SK-N-SH (cell line): Measurements from ENCODE around the gene CSNK1D. TPM values are rescaled to one million over a fixed set of nuclear protein-coding genes. Genes with fewer than 3 reads are reported as not detected.

Experiments
- CTCF ChIA-PET: fragments of 300-600, 350-600 bp; formaldehyde crosslinking; extraction: SDS; loops from one replicate; lab custom pipeline; 2021; lab: Yijun Ruan, JAX
- POLR2A ChIA-PET: fragments of 350-600 bp; sonication (Branson Sonifier 250); formaldehyde crosslinking; extraction: SDS; loops from one replicate; lab custom pipeline; 2020; ENCODE audit warnings: antibody characterized with exemption, inconsistent platforms; lab: Yijun Ruan, JAX
- DNase-seq: peaks from one replicate; pipeline ENCODE4 v3.0.0; 2012
- H2AFZ ChIP-seq: fragments of 200-600 bp; sonication (generic); 2 replicates; pipeline ENCODE4 v1.8.1; 2016; ENCODE audit warnings: antibody characterized with exemption, mild to moderate bottlenecking, low read depth
- H3F3A ChIP-seq: fragments of 200-600 bp; sonication (generic); replicated peaks from 2 replicates; pipeline ENCODE3; 2016; ENCODE audit warnings: antibody characterized with exemption, mild to moderate bottlenecking; ENCODE audit not compliant: insufficient read depth
- H3K27ac ChIP-seq, 2 experiments: fragments of 200-500 bp in 1 of 2; fragments of 200-600 bp in 1 of 2; sonication (Bioruptor generic) in 1 of 2; sonication (generic), shearing (Covaris generic) in 1 of 2; 2 replicates each; pipeline versions ENCODE4 v1.5.1 to v1.6.1; 2014 to 2016; ENCODE audit warnings: low read depth in 2 of 2, inconsistent platforms in 1 of 2, low read length in 1 of 2, mild to moderate bottlenecking in 1 of 2, mixed read lengths in 1 of 2
- H3K27me3 ChIP-seq: fragments of 200-600 bp; sonication (generic), shearing (Covaris generic); 2 replicates; pipeline ENCODE4 v1.6.1; 2016; ENCODE audit warnings: mixed run types; ENCODE audit not compliant: insufficient read depth
- H3K36me3 ChIP-seq, 2 experiments: fragments of 200-500 bp in 1 of 2; fragments of 200-600 bp in 1 of 2; sonication (Bioruptor generic) in 1 of 2; sonication (generic) in 1 of 2; replicated peaks in 1 of 2; 2 replicates each; pipeline versions ENCODE3 to v1.5.1; 2014 to 2016; ENCODE audit warnings: low read length in 1 of 2, mild to moderate bottlenecking in 1 of 2; ENCODE audit not compliant: insufficient read depth in 2 of 2, control insufficient read depth in 1 of 2
- H3K4me1 ChIP-seq, 2 experiments: fragments of 200-500 bp in 1 of 2; fragments of 200-600 bp in 1 of 2; sonication (Bioruptor generic) in 1 of 2; sonication (generic), shearing (Covaris generic) in 1 of 2; 2 replicates each; pipeline versions ENCODE4 v1.5.1 to v1.6.1; 2014 to 2016; ENCODE audit warnings: low read depth in 1 of 2, low read length in 1 of 2, mixed run types in 1 of 2; ENCODE audit not compliant: insufficient read depth in 2 of 2, control insufficient read depth in 1 of 2
- H3K4me2 ChIP-seq: fragments of 200-600 bp; sonication (generic), shearing (Covaris generic); 2 replicates; pipeline ENCODE4 v1.6.1; 2017; ENCODE audit warnings: mixed run types
- H3K4me3 ChIP-seq, 2 experiments: fragments of 200-500 bp in 1 of 2; fragments of 200-600 bp in 1 of 2; sonication (Bioruptor generic) in 1 of 2; sonication (generic), shearing (Covaris generic) in 1 of 2; 2 replicates each; pipeline versions ENCODE4 v1.5.1 to v1.8.1; 2014 to 2016; ENCODE audit warnings: low read depth in 2 of 2, inconsistent platforms in 1 of 2, low read length in 1 of 2, mild to moderate bottlenecking in 1 of 2, mixed read lengths in 1 of 2, moderate library complexity in 1 of 2
- H3K79me2 ChIP-seq: fragments of 200-600 bp; sonication (generic); 2 replicates; pipeline ENCODE4 v1.8.1; 2017; ENCODE audit warnings: mild to moderate bottlenecking; ENCODE audit not compliant: insufficient read depth
- H3K9ac ChIP-seq: fragments of 200-600 bp; sonication (generic); 2 replicates; pipeline ENCODE4 v1.6.1; 2017; ENCODE audit warnings: mixed run types
- H3K9me2 ChIP-seq: fragments of 200-600 bp; sonication (generic); 2 replicates; pipeline ENCODE4 v1.6.1; 2017; ENCODE audit warnings: mixed run types
- H3K9me3 ChIP-seq: fragments of 200-600 bp; sonication (generic); 2 replicates; pipeline ENCODE4 v1.6.1; 2017; ENCODE audit warnings: mixed run types, mild to moderate bottlenecking, moderate library complexity
- H4K20me1 ChIP-seq: fragments of 200-600 bp; sonication (generic); 2 replicates; pipeline ENCODE4 v1.6.1; 2017; ENCODE audit warnings: mild to moderate bottlenecking, mixed run types; ENCODE audit not compliant: insufficient read depth
- FOSL2 ChIP-seq: IDR thresholded peaks from 2 replicates; pipeline ENCODE4 v1.4.0; 2012; ENCODE audit warnings: low read depth, mild to moderate bottlenecking, moderate library complexity, borderline replicate concordance
- FOXJ3 ChIP-seq: sonication (generic); formaldehyde crosslinking; IDR thresholded peaks from 2 replicates; pipeline ENCODE4 v1.5.1; 2020; ENCODE audit warnings: mild to moderate bottlenecking, missing genetic modification reagents
- FOXM1 ChIP-seq: IDR thresholded peaks from 2 replicates; pipeline ENCODE4 v1.4.0; 2012; ENCODE audit warnings: low read depth, mild to moderate bottlenecking
- IRF3 ChIP-seq: fragments of 150-350 bp; IDR thresholded peaks from 2 replicates; pipeline ENCODE4 v1.6.1; 2016; ENCODE audit warnings: mild to moderate bottlenecking, low read depth, low read length
- JUND ChIP-seq: IDR thresholded peaks from 2 replicates; pipeline ENCODE4 v1.4.0; 2012
- MXI1 ChIP-seq: IDR thresholded peaks from 2 replicates; pipeline ENCODE4 v1.6.1; 2012; ENCODE audit warnings: mild to moderate bottlenecking, low read depth, low read length, improper control_type of control experiment
- PBX3 ChIP-seq: IDR thresholded peaks from 2 replicates; pipeline ENCODE4; 2012
- POLR2AphosphoS5 ChIP-seq: IDR thresholded peaks from 2 replicates; pipeline ENCODE4 v1.6.1; 2012; ENCODE audit warnings: low read depth, low read length
- RCOR1 ChIP-seq: fragments of 150-350 bp; IDR thresholded peaks from 2 replicates; pipeline ENCODE4 v1.6.1; 2017; ENCODE audit warnings: antibody characterized with exemption, low read length
- RFX5 ChIP-seq: IDR thresholded peaks from 2 replicates; pipeline ENCODE4 v1.6.1; 2012; ENCODE audit warnings: mild to moderate bottlenecking, improper control_type of control experiment, low read length
- SMC3 ChIP-seq: IDR thresholded peaks from 2 replicates; pipeline ENCODE4 v1.6.1; 2012; ENCODE audit warnings: low read depth, low read length, improper control_type of control experiment
- TCF12 ChIP-seq: IDR thresholded peaks from 2 replicates; pipeline ENCODE4 v1.4.0; 2012
- USF1 ChIP-seq: IDR thresholded peaks from 2 replicates; pipeline ENCODE4 v1.4.0; 2012; ENCODE audit warnings: low read depth, borderline replicate concordance
- WGBS: methylation state at CpG from one replicate; pipeline ENCODE4 v1.1.6; 2017; ENCODE audit warnings: low lambda C conversion rate; 5-methylcytosine and 5-hydroxymethylcytosine counted together
- polyA plus RNA-seq, 3 experiments: library from polyadenylated mRNA; depleted of rRNA; stranded (reverse); fragments of >200 nt; gene quantifications; 2 replicates each; pipeline ENCODE4 v1.2.3, GENCODE V29; 2012

The CSNK1D gene
- polyA plus RNA-seq, 1 of the 3 experiments (the other 2 are of a cell fraction): 216 TPM

GRCh38 chr17:82232322-82232820 lies 41.1 kb downstream of the CSNK1D start:
- Histone ChIP-seq H3F3A (peaks cover 9% of the 10 kb centered on the region), H3K4me2 (0 out of 2 replicates have a peak overlapping the region, but pooled peaks have one; percentile 24), H3K4me3 (no peak overlapping the region), H4K20me1 (peaks cover 43% of the 10 kb centered on the region), H2AFZ (no peak overlapping the region), H3K27ac (no peak overlapping the region), H3K36me3 (peaks cover 5 to 14% of the 10 kb centered on the region in 2 experiments), H3K9ac (no peak overlapping the region), H3K9me2 (no peaks in the 10 kb centered on the region), H3K9me3 (no peaks in the 10 kb centered on the region), H3K27me3 (no peaks in the 10 kb centered on the region), H3K4me1 (peaks cover 10 to 17% of the 10 kb centered on the region in 2 experiments; a peak in 2 of 4 replicates), H3K79me2 (peaks cover 89% of the 10 kb centered on the region)
- ChIA-PET CTCF (no interaction called here), POLR2A (no interaction called here)
- no peak for TF ChIP-seq PBX3
- no peak for TF ChIP-seq RCOR1
- no peak for TF ChIP-seq SMC3
- no peak for TF ChIP-seq FOSL2
- no peak for TF ChIP-seq JUND
- TF ChIP-seq FOXM1: no peak
- TF ChIP-seq USF1: no peak
- TF ChIP-seq IRF3: no peak
- TF ChIP-seq POLR2AphosphoS5: no peak
- 87% methylated on average over 21 of the region's 21 CpGs for WGBS
- DNase-seq: no peak

GRCh38 chr17:82231562-82232321 lies 41.8 kb downstream of the CSNK1D start:
- TF ChIP-seq RCOR1 (no peak), MXI1 (no peak), RFX5 (no peak), SMC3 (no peak), IRF3 (no peak), FOXJ3 (no peak), FOXM1 (no peak), TCF12 (no peak)
- TF ChIP-seq, all 33 proteins: peak for 0
- ChIA-PET POLR2A (interaction anchor here (0.6 kb wide), 1 partner anchor 17 kb away, joined by 3 read pairs; no protein-coding TSS in a partner anchor), CTCF (interaction anchor here (0.7 kb wide), 1 partner anchor 90 kb away, joined by 3 read pairs; no protein-coding TSS in a partner anchor)
- Histone ChIP-seq H3K9me2 (no peaks in the 10 kb centered on the region), H3K27ac (no peak overlapping the region), H3K4me2 (peak overlapping the region; percentile 24; the same call in 1 of the 2 replicates), H4K20me1 (peaks cover 38% of the 10 kb centered on the region), H3K4me3 (no peak overlapping the region), H2AFZ (no peak overlapping the region), H3K36me3 (peaks cover 1 to 9% of the 10 kb centered on the region in 2 experiments), H3K9me3 (no peaks in the 10 kb centered on the region), H3K4me1 (peaks cover 10 to 16% of the 10 kb centered on the region in 2 experiments; a peak in 2 of 4 replicates), H3K79me2 (peaks cover 83% of the 10 kb centered on the region), H3K9ac (no peak overlapping the region), H3F3A (peaks cover 5% of the 10 kb centered on the region), H3K27me3 (no peaks in the 10 kb centered on the region)
- WGBS: 70% methylated on average over 34 of the region's 42 CpGs
- DNase-seq: no peak
